GM12864 (cell line): ENCODE measurements around the gene KCNJ4.

Source experiments
- DNase-seq: peaks from one replicate; pipeline ENCODE4 v3.0.0-alpha.2; 2011; ENCODE audit warnings: low read depth
- H3K4me3 ChIP-seq: 2 replicates; pipeline ENCODE4 v1.5.1; 2011; ENCODE audit warnings: mild to moderate bottlenecking, low read depth, low read length, control low read depth
- TF ChIP-seq, protein P1 (sequence below): IDR thresholded peaks from 2 replicates; pipeline ENCODE4 v1.5.1; 2011; ENCODE audit warnings: low read depth, mild to moderate bottlenecking, moderate library complexity, low read length, control low read depth, inconsistent platforms; ENCODE audit errors: missing control alignments

The KCNJ4 gene

DNA sequence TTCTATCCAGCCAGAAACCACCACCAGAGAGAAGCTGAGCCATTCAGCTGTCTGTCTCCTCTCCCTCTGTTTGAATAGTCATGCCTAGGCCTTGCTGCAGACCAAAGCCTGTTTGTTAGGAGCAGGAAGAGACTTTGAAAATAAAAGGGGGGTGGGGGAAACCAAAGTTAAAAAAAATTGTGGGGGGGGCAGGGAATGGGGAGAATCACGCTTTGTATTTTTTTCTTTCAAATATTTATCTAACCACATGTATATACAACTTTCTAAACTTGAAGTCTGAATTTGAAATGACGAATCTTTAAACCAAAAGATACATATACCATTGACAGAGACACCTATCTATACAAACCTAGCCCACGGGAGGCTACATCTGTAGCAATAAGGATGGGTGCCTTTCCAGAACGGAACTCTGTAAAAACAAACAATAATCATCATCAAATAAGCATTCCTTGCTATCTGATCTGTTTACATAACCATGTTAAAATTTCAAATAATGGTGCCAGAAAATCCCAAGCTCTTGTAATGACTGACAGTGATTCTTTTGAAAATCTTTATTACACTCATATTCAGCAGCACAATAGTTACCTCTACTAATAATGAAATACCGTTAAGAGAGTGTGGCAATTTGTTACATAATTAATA, 36.8 kb upstream of the KCNJ4 start:
- TF ChIP-seq, protein P1, sequence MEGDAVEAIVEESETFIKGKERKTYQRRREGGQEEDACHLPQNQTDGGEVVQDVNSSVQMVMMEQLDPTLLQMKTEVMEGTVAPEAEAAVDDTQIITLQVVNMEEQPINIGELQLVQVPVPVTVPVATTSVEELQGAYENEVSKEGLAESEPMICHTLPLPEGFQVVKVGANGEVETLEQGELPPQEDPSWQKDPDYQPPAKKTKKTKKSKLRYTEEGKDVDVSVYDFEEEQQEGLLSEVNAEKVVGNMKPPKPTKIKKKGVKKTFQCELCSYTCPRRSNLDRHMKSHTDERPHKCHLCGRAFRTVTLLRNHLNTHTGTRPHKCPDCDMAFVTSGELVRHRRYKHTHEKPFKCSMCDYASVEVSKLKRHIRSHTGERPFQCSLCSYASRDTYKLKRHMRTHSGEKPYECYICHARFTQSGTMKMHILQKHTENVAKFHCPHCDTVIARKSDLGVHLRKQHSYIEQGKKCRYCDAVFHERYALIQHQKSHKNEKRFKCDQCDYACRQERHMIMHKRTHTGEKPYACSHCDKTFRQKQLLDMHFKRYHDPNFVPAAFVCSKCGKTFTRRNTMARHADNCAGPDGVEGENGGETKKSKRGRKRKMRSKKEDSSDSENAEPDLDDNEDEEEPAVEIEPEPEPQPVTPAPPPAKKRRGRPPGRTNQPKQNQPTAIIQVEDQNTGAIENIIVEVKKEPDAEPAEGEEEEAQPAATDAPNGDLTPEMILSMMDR = no peak
- no peak for DNase-seq
- no peak overlapping the region for H3K4me3 ChIP-seq

DNA sequence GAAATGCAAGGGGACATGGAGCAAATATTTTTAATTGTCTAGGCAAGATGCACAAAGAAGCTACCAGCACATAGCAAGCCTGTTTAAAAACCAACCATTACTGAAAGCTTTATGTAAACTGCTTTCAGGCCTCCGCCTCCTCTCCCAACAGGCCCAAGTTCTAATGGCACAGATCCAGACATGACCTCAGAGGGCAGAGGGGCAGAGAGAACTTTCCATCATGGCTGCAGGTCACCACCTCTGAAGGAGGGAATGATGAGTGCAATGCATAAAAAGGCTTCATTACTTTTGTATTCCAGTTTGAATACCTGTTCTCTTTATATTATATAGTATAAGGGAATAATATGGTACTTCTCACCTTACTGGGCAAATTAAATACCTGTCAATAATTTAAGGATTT, 35.9 kb upstream of the KCNJ4 start:
- H3K4me3 ChIP-seq = no peak overlapping the region
- no peak for DNase-seq
- TF ChIP-seq, protein P1 = no peak

DNA sequence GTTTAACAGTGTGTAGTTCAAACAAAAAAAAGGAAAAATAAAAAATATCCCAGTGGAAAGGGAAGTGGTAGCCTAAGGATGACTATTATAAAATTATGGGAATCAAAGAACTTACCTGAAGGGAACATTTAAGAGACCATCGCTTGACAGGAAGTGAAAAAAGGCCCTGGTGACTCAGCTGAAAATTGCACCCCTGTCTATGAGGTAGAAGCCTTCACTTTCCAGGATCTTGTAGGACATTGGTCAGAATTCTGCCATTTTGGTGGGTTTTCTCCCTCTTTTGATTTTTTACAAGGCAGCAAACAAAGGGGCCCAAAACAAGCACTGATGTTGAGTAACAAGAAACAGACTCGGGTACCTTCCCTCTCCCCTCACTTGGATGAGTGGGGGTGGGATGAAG, 35.5 kb upstream of the KCNJ4 start:
- H3K4me3 ChIP-seq = no peak overlapping the region
- TF ChIP-seq, protein P1 = no peak
- no peak for DNase-seq

DNA sequence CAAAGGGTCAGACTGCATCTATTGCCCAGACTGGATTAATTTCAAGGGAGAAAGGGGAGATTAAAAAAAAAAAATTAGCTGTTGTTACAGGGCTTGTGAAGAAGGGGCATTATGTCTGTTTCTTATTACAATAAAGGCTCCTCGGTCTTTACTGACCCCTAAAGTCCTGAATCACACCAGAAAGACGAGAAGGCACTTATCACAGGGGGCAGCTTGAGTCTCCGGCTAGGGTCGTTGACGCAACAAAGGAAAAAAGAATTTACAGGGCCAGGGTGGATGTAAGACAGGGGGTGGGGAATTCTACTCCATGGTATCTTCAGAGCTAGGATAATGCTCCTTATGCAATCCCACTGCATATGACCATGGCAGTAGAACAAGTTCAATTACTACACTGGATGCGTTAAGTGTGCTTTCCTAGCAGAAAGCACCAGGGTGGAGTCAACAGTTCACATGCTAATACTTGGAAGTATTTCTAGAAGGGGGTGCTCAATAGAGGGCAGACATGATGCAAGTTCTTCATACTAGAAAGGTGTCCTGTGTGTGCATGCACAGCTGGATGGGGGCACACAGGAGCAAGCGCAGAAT, 34.7 kb upstream of the KCNJ4 start:
- DNase-seq = no peak
- H3K4me3 ChIP-seq = no peak overlapping the region
- TF ChIP-seq, protein P1 = no peak

DNA sequence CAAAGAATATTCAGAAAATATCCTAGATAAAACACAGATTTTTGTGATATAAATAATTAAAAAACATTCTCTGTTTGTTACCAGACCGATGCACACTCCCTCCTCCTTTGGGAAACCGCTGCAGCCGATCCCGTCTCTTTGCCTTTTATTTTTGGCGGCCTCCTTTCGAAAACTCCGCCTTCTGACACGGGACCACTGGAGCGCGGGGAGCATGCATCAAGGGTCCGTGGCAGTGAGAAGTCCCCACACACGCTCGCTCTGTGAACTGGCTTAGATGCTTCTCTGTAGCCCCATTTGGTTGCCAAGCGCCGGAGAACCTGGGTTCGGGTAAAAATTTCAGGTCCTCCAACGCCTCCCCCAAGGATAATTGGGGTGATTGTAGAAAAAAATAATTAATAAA, 34.1 kb upstream of the KCNJ4 start:
- H3K4me3 ChIP-seq = no peak overlapping the region
- DNase-seq = no peak
- TF ChIP-seq, protein P1 = no peak

DNA sequence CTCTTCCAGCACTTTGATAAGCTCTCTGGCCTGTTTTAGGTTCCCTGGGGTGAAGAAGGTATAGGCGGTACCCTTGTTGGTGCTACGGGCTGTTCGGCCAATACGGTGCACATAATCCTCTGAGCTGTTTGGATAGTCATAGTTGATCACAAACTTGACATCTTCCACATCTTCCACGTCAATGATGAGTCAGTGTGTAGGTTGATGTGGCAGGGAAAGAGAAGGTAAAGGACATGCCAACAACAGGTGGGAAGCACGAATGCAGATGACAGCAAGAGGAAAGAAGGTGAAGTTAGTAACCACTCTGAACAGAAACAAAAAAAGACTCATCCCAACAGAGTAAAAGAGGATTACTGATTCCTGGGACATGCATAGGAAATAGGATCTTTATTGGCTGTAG, 32.9 kb upstream of the KCNJ4 start:
- no peak overlapping the region for H3K4me3 ChIP-seq
- no peak for DNase-seq
- TF ChIP-seq, protein P1 = no peak

DNA sequence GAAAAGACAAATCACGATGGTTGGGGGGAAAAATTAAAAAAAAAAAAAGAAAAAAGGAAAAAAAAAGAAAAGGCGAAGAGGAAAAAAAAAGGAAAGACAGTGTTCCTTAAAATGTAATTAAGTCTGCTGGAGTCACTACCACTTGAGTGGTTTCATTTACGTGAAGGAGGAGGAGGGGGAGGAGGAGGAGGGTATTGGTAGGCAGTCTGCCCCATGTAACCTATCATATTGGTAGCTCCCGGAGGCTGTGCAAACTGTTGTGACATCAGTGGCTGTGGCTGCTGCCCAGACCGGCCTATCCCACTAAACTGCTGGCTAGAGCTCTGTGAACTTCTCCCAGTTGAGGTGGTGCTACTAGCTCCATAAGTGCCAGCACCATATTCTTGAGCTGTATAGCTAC, 30.8 kb upstream of the KCNJ4 start:
- H3K4me3 ChIP-seq = no peak overlapping the region
- DNase-seq = no peak
- TF ChIP-seq, protein P1 = no peak
